SU-DHL-6 (cell line): ENCODE data around the gene DMAP1.

ENCODE experiments used
- CTCF ChIP-seq: fragments of 200-600 bp; sonication (generic); IDR thresholded peaks from one replicate; pipeline ENCODE4 v1.5.1; 2017; ENCODE audit warnings: antibody characterized with exemption, mild to moderate bottlenecking, low read length, moderate library complexity; ENCODE audit not compliant: insufficient read depth, poor library complexity, severe bottlenecking
- EZH2phosphoT487 ChIP-seq: fragments of 200-600 bp; sonication (generic), shearing (Covaris generic); conservative IDR thresholded peaks from 2 replicates; pipeline ENCODE4 v1.6.1; 2018; ENCODE audit warnings: mild to moderate bottlenecking, antibody characterized with exemption, low read length, moderate library complexity, mixed read lengths

- no peak for TF ChIP-seq CTCF
- no peak for TF ChIP-seq EZH2phosphoT487
Measured at GRCh38 chr1:44222397-44223186, 9.3 kb downstream of the DMAP1 start.
